NCI-H2029 (cell line): ENCODE measurements around the gene TELO2.
"Not testable (repeated sequence)": the region's sequence is repeated elsewhere in the genome, so short reads cannot be mapped to it uniquely, and the experiment has no call there.

Experiments
- DNase-seq: peaks from one replicate; lab custom pipeline; 2025; lab: John Stamatoyannopoulos, UW

Gene TELO2

DNA sequence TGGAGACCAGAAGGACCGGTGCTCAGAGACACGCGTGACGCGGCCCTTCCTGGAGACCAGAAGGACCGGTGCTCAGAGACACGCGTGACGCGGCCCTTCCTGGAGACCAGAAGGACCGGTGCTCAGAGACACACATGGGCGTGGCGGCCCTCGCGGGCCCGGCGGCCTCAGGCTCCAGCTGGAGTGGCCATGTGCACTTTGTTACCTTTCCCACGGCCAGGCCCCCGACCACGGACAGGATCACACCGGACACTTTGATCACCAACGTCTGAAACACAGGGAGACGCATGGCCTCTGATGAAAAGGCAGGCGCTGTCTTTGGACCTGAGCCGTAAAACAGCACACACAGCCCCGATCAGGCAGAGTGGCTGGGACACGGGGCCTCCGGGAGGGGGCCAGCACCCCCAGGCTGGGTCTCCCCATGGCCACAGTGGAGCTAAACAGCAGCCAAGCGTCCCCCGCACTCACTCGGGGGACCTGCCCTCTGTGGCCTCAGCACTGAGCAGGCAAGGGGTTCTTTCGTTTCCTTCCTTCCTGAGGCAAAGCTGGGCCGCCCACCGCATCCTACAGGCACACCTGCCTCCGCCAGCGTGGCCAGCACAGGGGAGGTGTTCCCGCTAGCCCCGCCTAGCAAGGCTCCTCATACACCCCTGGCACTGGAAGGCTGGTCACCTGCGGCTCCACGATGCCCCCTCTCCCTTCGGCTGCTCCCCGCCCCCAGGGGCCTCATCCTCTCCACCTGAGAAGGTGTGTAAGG is 35.5 kb upstream of the TELO2 start:
- DNase-seq: no peak

GRCh38 chr16:1458336-1458976 is 34.7 kb upstream of the TELO2 start:
- DNase-seq: no peak

- no peak for DNase-seq
Observed at GRCh38 chr16:1458977-1459341, 34.2 kb upstream of the TELO2 start.

DNA sequence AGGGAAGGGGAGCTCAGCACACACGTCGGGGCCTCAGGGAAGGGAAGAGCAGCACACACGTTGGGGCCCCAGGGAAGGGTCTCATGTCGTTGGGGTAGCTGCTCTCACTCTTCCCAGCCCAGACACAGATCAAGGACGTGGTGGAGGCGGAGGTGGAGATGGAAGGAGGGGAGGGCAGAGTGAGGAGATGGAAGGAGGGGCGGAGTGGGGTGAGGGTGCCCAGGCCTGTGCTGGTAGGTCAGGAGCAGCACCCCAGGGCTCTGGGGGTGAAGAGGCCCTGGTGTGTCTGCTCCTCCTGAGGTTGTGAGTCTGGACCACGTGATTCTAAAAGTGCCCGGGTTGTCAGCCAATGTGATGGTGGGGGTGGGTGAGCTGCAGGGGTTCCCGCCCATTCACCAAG is 33.2 kb upstream of the TELO2 start:
- DNase-seq: no peak

GRCh38 chr16:1460602-1461138 is 32.5 kb upstream of the TELO2 start:
- DNase-seq: no peak

DNA sequence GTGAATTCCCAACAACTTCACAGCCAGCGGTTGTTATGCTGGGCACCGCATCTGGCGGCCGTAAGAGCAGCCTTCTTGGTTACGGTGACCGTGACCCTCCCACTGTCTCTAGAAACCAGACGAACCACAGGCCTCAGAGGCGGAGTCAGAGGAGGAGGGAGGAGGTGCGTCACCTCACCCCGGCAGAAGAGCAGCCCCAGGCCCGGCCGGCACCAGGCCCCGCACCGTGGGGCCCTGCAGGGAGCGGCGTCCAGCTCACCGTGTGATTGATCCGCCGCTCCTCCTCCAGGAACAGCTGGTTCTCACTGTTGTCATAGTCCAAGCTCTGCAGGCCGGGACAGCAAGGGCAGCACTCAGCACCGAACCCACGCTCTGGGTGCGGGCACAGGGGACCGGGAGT is 32.0 kb upstream of the TELO2 start:
- no peak for DNase-seq

DNA sequence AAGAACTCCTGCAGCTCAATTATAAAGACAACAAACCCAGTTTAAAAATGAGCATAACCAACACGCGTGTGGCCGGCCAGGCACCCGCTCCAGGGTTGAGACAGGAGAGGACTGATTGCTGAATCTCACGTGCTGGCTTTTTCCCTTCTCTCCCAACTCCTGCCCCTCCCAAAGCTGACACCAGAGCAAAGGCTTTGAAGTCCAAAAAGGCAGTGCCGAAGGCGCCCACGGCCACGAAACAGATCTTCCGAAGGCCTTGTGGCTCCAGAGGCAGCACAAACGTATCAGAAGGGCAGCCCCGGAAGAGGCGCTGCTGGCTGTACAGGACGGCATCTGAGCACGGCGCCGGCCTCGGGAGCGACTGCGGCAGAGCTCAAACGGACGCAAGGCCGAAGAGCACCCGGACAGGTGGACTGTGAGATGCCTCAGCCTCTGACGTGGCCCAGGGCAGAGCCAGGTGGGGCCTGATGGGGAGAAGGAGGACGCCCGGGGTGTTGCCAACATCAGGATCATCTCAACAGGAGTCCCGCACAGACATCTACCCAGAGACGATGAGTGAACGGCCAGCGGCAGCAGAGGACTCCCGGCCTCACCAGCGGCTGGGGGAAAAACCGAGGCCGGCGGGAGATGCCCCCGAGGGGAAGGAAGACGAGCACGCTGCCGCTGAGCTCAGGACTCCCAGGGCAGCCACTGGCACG is 28.8 kb upstream of the TELO2 start:
- no peak for DNase-seq

GRCh38 chr16:1464894-1465566 is 28.1 kb upstream of the TELO2 start:
- no peak for DNase-seq

DNA sequence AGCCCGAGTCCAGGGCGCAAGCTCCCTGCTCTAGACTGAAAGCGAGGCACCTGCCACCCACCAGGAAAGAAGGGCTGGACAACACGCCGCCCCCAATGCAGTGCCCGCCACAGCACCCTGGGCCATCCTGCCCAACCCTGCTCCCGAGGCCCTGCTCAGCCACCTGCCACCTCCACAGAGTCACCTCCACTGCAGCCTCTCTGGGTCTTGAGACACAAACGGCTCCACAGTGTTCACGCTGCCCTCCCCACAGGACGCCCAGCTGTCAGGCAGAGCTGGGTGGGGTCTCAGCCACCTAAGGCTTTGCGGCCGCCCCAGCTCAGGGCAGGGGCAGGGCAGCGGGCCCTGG is 27.6 kb upstream of the TELO2 start:
- no peak for DNase-seq

GRCh38 chr16:1466054-1466453 is 27.1 kb upstream of the TELO2 start:
- DNase-seq: no peak

- DNase-seq: no peak
Observed at GRCh38 chr16:1466968-1467521, 26.1 kb upstream of the TELO2 start.

- DNase-seq: no peak
Observed at GRCh38 chr16:1468426-1468810, 24.7 kb upstream of the TELO2 start.

DNA sequence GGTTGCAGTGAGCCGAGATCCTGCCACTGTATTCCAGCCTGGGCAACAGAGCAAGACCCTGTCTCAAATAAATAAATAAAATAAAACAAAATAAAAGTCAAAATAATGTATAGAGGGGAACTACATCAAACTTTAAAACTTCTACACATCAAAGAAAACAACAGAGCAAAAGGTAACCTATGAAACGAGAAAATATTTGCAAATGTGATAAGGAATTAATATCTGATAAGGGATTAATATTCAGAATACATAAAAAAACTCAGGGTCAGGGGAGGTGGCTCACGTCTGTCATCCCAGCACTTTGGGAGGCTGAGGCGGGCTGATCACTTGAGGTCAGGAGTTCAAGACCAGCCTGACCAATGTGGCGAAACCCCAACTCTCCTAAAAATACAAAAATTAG is 24.0 kb upstream of the TELO2 start:
- not testable (repeated sequence) for DNase-seq

DNA sequence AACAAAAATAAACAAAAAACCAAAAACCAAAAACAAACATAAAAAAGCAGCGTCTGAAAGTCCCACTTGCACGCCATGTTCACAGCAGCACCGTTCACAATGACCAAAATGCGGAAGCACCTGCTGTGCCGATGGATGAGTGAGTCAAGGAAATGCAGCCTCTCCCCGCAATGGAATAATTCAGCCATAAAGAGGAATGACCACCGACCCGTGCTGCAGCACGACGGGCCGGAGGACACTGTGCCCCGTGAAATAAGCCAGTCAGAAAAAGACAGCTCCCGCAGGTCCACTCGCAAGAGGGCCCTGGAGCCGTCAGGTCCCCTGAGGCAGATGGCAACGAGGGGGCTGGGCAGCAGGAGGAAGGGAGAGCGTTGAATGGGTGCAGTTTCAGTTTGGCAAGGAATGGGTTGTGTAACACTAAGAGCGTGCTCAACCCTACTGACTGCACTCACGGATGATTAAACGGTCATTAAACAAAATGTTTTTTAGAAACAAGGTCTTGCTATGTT is 23.4 kb upstream of the TELO2 start:
- DNase-seq: no peak

- no peak for DNase-seq
Observed at GRCh38 chr16:1470481-1471251, 22.5 kb upstream of the TELO2 start.

DNA sequence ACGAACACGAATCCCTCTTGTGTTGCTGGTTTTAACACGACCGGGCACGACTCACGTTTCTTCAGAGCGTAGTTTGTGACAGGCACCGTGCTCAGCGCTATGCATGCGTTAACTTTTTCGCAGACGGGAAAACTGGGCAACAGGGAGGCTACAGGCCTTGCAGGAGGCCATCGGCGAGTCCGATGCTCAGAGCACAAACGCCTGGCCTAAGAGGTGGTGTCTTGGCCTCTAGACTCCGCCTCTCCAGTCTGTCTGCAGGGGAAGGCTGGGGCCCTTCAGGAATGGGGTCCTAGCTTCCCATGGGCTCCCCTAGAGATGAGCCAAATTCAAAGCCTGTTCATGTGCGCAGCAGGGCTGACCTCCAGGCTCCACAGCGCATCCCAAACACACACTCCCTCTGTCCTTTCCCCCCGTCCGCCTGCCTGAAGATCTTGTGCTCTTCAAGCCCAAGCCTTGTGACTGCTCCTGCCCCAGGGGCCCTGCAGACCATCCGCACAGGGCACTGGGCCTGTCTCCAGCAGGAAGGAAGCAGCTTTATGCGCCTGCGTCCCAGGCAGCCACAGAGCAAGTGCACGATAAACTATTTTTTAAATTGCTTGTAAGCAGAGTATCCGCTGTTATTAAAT is 21.5 kb upstream of the TELO2 start:
- DNase-seq: no peak

GRCh38 chr16:1472974-1473373 is 20.2 kb upstream of the TELO2 start:
- DNase-seq: no peak

GRCh38 chr16:1474082-1474795 is 18.9 kb upstream of the TELO2 start:
- no peak for DNase-seq

- DNase-seq: peak; percentile 69
Observed at GRCh38 chr16:1474796-1475551, 18.2 kb upstream of the TELO2 start, which contains the start of gene CLCN7. CLCN7 (minus strand) TSS chr16:1475028; CDS start chr16:1474974, 54 bp downstream.
